ENCODE data around the gene MAN2A1. TPM values are rescaled to one million over a fixed set of nuclear protein-coding genes. Genes with fewer than 3 reads are reported as not detected.

MAN2A1 gene
- total RNA-seq, 2 experiments from 2014 or later = 23.0 to 28.7 TPM

- intact Hi-C loops (cut with micrococcal nuclease; ENCODE audit: unreplicated experiment) = no loop called here
- Histone ChIP-seq H3K9me3 (ENCODE audit: low read length) (no peaks in the 10 kb centered on the region), H3K4me3 (ENCODE audit: low read depth, low read length, poor library complexity, severe bottlenecking) (no peak overlapping the region), H4K20me1 (ENCODE audit: insufficient read depth, low read length) (no peaks in the 10 kb centered on the region), H3K79me2 (ENCODE audit: insufficient read depth, low read depth, low read length) (no peaks in the 10 kb centered on the region), H3K4me2 (ENCODE audit: low read length) (no peak overlapping the region), H2AFZ (ENCODE audit: low read length) (no peak overlapping the region), H3K9me2 (ENCODE audit: insufficient read depth, low read length) (no peaks in the 10 kb centered on the region), H3K36me3 (ENCODE audit: insufficient read depth, low read length) (no peaks in the 10 kb centered on the region), H3K27ac (ENCODE audit: low read depth, low read length, poor library complexity, severe bottlenecking) (no peak overlapping the region), H3K4me1 (ENCODE audit: insufficient read depth, low read length, poor library complexity, severe bottlenecking) (no peaks in the 10 kb centered on the region)
- POLR2A ChIA-PET = interaction anchor here (0.6 to 1.4 kb wide), 2 partner anchors 10 to 76 kb away, joined by 3 to 5 read pairs; no protein-coding TSS in a partner anchor
- no peak for DNase-seq (ENCODE audit: low spot score)
- no TSS peak for BruUV-seq (replicated peaks)
- CTCF ChIA-PET (ENCODE audit: unreplicated experiment) = no interaction called here
- TF ChIP-seq EZH2phosphoT487 (IDR thresholded peaks at IDR 0.05; ENCODE audit: borderline replicate concordance, low read depth, low read length) (no peak), CTCF (conservative IDR thresholded peaks at IDR 0.05; ENCODE audit: low read length) (no peak)
Observed at GRCh38 chr5:109873687-109874086, 184.0 kb downstream of the MAN2A1 start.

GRCh38 chr5:109874108-109874507 lies 184.4 kb downstream of the MAN2A1 start:
- Histone ChIP-seq H3K9me3 (ENCODE audit: low read length) (no peaks in the 10 kb centered on the region), H3K4me3 (ENCODE audit: low read depth, low read length, poor library complexity, severe bottlenecking) (no peak overlapping the region), H2AFZ (ENCODE audit: low read length) (no peak overlapping the region), H3K79me2 (ENCODE audit: insufficient read depth, low read depth, low read length) (no peaks in the 10 kb centered on the region), H3K36me3 (ENCODE audit: insufficient read depth, low read length) (no peaks in the 10 kb centered on the region), H3K9me2 (ENCODE audit: insufficient read depth, low read length) (no peaks in the 10 kb centered on the region), H3K27ac (ENCODE audit: low read depth, low read length, poor library complexity, severe bottlenecking) (no peak overlapping the region), H3K4me1 (ENCODE audit: insufficient read depth, low read length, poor library complexity, severe bottlenecking) (no peaks in the 10 kb centered on the region), H4K20me1 (ENCODE audit: insufficient read depth, low read length) (no peaks in the 10 kb centered on the region), H3K4me2 (ENCODE audit: low read length) (no peak overlapping the region)
- no peak for TF ChIP-seq CTCF (conservative IDR thresholded peaks at IDR 0.05; ENCODE audit: low read length)
- no peak for TF ChIP-seq EZH2phosphoT487 (IDR thresholded peaks at IDR 0.05; ENCODE audit: borderline replicate concordance, low read depth, low read length)
- no TSS peak for BruUV-seq (replicated peaks)
- no peak for DNase-seq (ENCODE audit: low spot score)
- POLR2A ChIA-PET = interaction anchor here (0.6 to 1.4 kb wide), 3 partner anchors 11 to 76 kb away, joined by 3 to 5 read pairs (median 5); no protein-coding TSS in a partner anchor
- intact Hi-C loops (cut with micrococcal nuclease; ENCODE audit: unreplicated experiment) = no loop called here
- CTCF ChIA-PET (ENCODE audit: unreplicated experiment) = no interaction called here

- Histone ChIP-seq H4K20me1 (ENCODE audit: insufficient read depth, low read length) (no peaks in the 10 kb centered on the region), H3K36me3 (ENCODE audit: insufficient read depth, low read length) (no peaks in the 10 kb centered on the region), H3K4me3 (ENCODE audit: low read depth, low read length, poor library complexity, severe bottlenecking) (no peak overlapping the region), H2AFZ (ENCODE audit: low read length) (no peak overlapping the region), H3K27ac (ENCODE audit: low read depth, low read length, poor library complexity, severe bottlenecking) (no peak overlapping the region), H3K4me2 (ENCODE audit: low read length) (no peak overlapping the region), H3K9me2 (ENCODE audit: insufficient read depth, low read length) (no peaks in the 10 kb centered on the region), H3K9me3 (ENCODE audit: low read length) (no peaks in the 10 kb centered on the region), H3K4me1 (ENCODE audit: insufficient read depth, low read length, poor library complexity, severe bottlenecking) (no peaks in the 10 kb centered on the region), H3K79me2 (ENCODE audit: insufficient read depth, low read depth, low read length) (no peaks in the 10 kb centered on the region)
- intact Hi-C loops (cut with micrococcal nuclease; ENCODE audit: unreplicated experiment) = no loop called here
- ChIA-PET POLR2A (interaction anchor here (0.6 to 0.7 kb wide), 2 partner anchors 81 to 272 kb away, joined by 3 read pairs; no protein-coding TSS in a partner anchor), CTCF (ENCODE audit: unreplicated experiment) (no interaction called here)
- no peak for TF ChIP-seq CTCF (conservative IDR thresholded peaks at IDR 0.05; ENCODE audit: low read length)
- no peak for TF ChIP-seq EZH2phosphoT487 (IDR thresholded peaks at IDR 0.05; ENCODE audit: borderline replicate concordance, low read depth, low read length)
- DNase-seq (ENCODE audit: low spot score) = no peak
- BruUV-seq (replicated peaks) = no TSS peak
Observed at GRCh38 chr5:109876030-109876725, 186.5 kb downstream of the MAN2A1 start.
